Measurements from ENCODE around the gene LAMB1.
A peak's percentile ranks its signal among the peaks of the same experiment; 100 is the strongest.
"Not testable (repeated sequence)": the region's sequence is repeated elsewhere in the genome, so short reads cannot be mapped to it uniquely, and the experiment has no call there.

LAMB1 gene

DNA sequence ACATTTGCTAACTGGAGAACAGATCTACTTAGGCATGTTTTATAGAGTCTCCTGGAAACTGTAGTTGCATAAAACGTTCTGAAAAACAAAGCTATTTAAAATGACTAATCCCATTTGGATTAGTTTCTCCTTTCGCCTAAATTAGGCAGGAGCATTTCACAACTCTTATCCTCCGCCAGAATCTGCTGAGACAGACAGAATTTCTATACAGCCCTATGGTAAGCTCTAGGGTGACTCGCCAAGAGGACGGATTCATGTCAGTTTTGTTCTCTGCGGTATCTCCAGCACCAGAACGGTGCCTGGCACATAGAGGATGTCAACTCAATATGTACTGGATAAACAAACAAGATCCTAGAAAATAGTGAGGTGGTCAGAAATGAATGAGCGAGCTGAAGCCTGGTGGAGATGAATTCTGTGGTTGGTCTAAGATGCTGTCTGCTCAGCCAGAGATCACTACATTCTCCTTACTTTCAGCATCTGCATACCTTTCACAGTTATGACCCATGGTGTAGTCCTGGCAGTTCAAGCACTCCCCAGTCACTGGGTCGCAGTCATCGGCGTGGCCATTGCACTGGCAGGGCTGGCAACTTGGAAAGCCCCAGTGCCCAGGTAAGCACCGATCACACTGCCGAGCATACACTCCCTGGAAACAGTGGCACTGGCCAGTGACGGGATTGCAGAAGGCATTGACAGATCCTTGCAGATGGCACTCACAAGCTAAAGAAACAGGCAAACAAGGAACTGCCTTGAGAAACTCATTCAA, 44.0 kb downstream of the LAMB1 start:
- Histone ChIP-seq H4K20me1 (no peaks in the 10 kb centered on the region), H3K4me3 (no peak overlapping the region), H3K27me3 (no peaks in the 10 kb centered on the region), H3K36me3 (no peaks in the 10 kb centered on the region), H3K9me3 (replicated peaks in 1 of 11) (no peaks in the 10 kb centered on the region), H3K4me2 (peak overlapping the region in 3 of 11 experiments; percentile 44 to 71 (median 70); a peak in 6 of 22 replicates), H3K4me1 (peaks cover 0 to 29% (median 0%) of the 10 kb centered on the region in 10 experiments; a peak in 6 of 20 replicates), H3K27ac (peak overlapping the region in 2 of 11 experiments; percentile 4 to 59; a peak in 2 of 22 replicates), H3K9ac (no peak overlapping the region)
- no peak; a peak in 1 of 22 replicates for TF ChIP-seq Cebpa-rat (IDR thresholded peaks at IDR 0.05)

DNA sequence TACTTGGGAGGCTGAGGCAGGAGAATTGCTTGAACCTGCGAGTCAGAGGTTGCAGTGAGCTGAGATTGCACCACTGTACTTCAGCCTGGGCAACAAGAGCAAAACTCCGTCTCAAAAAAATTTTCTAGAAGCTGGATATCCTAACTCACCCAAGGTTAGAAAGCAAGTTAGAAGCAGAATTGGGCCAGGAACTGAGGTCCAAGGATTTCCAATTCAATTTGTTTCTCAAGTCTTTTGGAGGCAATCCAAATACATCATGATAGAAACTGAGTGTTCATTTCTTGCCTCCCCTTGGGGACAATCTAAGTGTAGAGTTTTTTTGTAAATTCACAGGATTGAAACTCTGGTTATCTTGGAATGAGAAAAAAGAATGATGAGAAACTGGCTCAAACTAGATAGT, 45.5 kb downstream of the LAMB1 start:
- Histone ChIP-seq H3K9me3 (replicated peaks in 1 of 11) (no peaks in the 10 kb centered on the region), H3K4me1 (peaks cover 0 to 29% (median 0%) of the 10 kb centered on the region in 10 experiments; a peak in 6 of 20 replicates), H3K4me3 (no peak overlapping the region), H3K27me3 (no peaks in the 10 kb centered on the region), H3K9ac (no peak overlapping the region), H3K4me2 (peak overlapping the region in 1 of 11 experiments; percentile 70; a peak in 2 of 22 replicates), H3K27ac (no peak overlapping the region), H3K36me3 (no peaks in the 10 kb centered on the region), H4K20me1 (no peaks in the 10 kb centered on the region)
- TF ChIP-seq Cebpa-rat (IDR thresholded peaks at IDR 0.05) = no peak

- H3K36me3 ChIP-seq; H3K9ac ChIP-seq; H3K4me2 ChIP-seq; H3K4me3 ChIP-seq; H3K27me3 ChIP-seq; H4K20me1 ChIP-seq; H3K9me3 ChIP-seq (replicated peaks in 1 of 11); H3K27ac ChIP-seq: not testable (repeated sequence)
- H3K4me1 ChIP-seq = peaks cover 0 to 29% (median 0%) of the 10 kb centered on the region in 10 experiments; a peak in 6 of 20 replicates
These were observed 46.0 kb downstream of the LAMB1 start for GRCh38 chr7:107956950-107957349.

DNA sequence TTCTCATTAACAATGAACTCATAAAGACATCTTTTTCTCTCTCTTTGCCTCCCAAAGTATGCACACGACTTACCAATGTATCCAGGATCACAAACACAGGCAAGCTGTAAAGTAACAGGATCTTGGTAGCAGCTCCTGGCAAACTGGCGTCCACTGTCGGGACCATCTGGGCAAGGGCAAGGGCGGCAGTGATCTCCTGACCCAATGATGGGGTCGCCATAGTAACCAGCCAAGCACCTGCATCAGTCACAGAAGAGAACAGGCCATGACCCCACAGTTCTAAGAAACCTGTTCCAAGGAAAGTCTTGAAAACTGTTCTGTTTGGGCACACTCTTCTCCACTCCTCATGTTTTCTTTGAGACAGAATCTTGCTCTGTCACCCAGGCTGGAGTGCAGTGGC, 47.6 kb downstream of the LAMB1 start:
- H3K36me3 ChIP-seq = no peaks in the 10 kb centered on the region
- no peaks in the 10 kb centered on the region for H3K9me3 ChIP-seq (replicated peaks in 1 of 11)
- H3K27ac ChIP-seq = no peak overlapping the region

DNA sequence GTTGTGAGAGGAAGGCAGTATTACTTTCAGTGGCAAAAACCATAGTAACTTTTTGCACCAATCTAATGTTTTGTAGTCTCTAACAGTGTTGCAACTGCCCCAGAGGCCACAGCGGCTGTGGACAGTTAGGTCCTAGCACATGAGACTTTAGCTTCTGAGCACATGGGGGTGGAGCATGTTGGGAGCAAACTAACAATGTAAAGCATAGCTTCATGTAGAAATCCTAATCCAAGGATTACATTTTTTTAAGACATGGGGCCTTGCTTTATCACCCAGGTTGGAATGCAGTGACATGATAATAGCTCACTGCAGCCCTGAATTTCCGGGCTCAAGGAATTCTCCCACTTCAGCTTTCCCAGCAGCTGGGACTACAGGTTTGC, 49.0 kb downstream of the LAMB1 start:
- Histone ChIP-seq H3K36me3 (no peaks in the 10 kb centered on the region), H3K4me2 (no peak overlapping the region), H4K20me1 (no peaks in the 10 kb centered on the region), H3K9ac (no peak overlapping the region), H3K9me3 (replicated peaks in 1 of 11) (no peaks in the 10 kb centered on the region), H3K4me3 (no peak overlapping the region), H3K27ac (no peak overlapping the region), H3K27me3 (no peaks in the 10 kb centered on the region), H3K4me1 (peaks cover 0 to 21% (median 0%) of the 10 kb centered on the region in 10 experiments; a peak in 6 of 20 replicates)
- TF ChIP-seq Cebpa-rat (IDR thresholded peaks at IDR 0.05) = no peak

More for the DNA sequence above, 47.6 kb downstream of the LAMB1 start:
- Histone ChIP-seq H3K4me2 (no peak overlapping the region), H3K4me1 (peaks cover 0 to 29% (median 0%) of the 10 kb centered on the region in 10 experiments; a peak in 6 of 20 replicates), H3K4me3 (no peak overlapping the region), H4K20me1 (no peaks in the 10 kb centered on the region), H3K27me3 (no peaks in the 10 kb centered on the region), H3K9ac (no peak overlapping the region)
- TF ChIP-seq Cebpa-rat (IDR thresholded peaks at IDR 0.05) = no peak

DNA sequence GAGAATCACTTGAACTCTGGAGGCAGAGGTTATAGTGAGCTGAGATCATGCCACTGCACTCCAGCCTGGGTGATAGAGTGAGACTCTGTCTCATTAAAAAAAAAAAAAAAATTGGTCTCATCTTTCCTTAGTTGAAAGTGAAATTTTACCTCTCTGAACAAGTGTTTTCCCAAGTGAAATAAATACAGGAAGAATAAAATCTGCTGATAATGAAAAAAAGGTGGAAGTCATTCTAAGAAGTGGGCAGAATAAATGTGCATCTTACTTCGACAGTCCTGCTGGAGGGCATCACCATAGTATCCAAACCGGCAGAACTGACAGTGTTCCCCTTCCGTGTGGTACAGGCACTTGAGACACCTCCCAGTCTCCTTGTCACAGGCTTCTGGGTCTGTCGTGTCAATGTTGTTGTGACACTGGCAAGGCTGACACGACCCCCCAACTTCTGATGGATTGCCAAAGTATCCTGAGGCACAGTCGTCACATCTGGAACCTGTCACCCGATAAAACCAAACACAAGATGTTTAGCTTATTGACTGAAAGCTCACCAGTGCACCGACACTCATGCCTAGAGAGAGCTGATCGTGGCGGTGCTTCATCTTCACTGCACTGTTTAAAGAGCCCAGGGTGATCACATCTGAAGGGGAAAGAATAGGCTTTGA, 49.6 kb downstream of the LAMB1 start:
- H3K27ac ChIP-seq = no peak overlapping the region
- no peak overlapping the region for H3K4me2 ChIP-seq

GRCh38 chr7:107951896-107952295, 51.1 kb downstream of the LAMB1 start:
- no peak for TF ChIP-seq Cebpa-rat (IDR thresholded peaks at IDR 0.05)
- no peaks in the 10 kb centered on the region for H3K27me3 ChIP-seq
- no peak overlapping the region for H3K27ac ChIP-seq
- no peak overlapping the region for H3K4me2 ChIP-seq
- H4K20me1 ChIP-seq = no peaks in the 10 kb centered on the region
- no peaks in the 10 kb centered on the region for H3K9me3 ChIP-seq (replicated peaks in 1 of 11)
- peaks cover 0 to 14% (median 0%) of the 10 kb centered on the region in 10 experiments; a peak in 5 of 20 replicates for H3K4me1 ChIP-seq
- H3K9ac ChIP-seq = no peak overlapping the region
- no peak overlapping the region for H3K4me3 ChIP-seq
- no peaks in the 10 kb centered on the region for H3K36me3 ChIP-seq

More for the DNA sequence above, 49.6 kb downstream of the LAMB1 start:
- Histone ChIP-seq H3K4me3 (no peak overlapping the region), H3K4me1 (peaks cover 0 to 21% (median 0%) of the 10 kb centered on the region in 10 experiments; a peak in 6 of 20 replicates), H3K9ac (no peak overlapping the region), H3K36me3 (no peaks in the 10 kb centered on the region), H4K20me1 (no peaks in the 10 kb centered on the region), H3K27me3 (no peaks in the 10 kb centered on the region), H3K9me3 (replicated peaks in 1 of 11) (no peaks in the 10 kb centered on the region)
- TF ChIP-seq Cebpa-rat (IDR thresholded peaks at IDR 0.05) = no peak

DNA sequence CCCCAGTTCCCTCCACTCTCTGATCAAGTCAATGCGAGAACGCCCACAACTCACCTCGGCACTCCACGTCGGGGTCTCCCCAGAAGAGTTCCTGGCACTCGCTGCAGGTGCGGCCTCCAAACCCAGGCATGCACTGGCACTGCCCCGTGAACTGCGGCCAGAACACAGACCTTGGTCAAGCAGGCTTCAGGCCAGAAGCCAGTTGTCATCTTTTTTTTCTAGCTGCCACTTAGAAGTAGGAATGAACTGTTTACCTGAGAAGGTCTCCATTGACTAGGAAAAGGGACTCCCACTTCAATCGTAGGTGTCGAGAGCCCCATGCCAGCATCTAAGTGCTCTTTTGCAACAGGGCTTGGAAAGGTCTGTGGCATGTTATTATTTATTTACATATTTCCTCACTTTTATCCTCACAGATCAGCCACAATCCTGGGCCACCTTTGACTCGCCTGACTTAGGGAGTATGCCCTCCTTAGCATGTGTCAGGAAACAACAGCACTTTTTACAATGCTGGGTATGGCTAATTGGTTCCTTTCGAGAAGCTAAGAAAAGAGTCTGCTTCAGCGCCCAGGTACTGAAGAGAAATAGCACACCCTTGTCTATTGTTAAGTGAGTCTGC, 51.7 kb downstream of the LAMB1 start:
- no peak overlapping the region for H3K4me2 ChIP-seq
- H3K36me3 ChIP-seq = no peaks in the 10 kb centered on the region
- H3K9ac ChIP-seq = no peak overlapping the region

DNA sequence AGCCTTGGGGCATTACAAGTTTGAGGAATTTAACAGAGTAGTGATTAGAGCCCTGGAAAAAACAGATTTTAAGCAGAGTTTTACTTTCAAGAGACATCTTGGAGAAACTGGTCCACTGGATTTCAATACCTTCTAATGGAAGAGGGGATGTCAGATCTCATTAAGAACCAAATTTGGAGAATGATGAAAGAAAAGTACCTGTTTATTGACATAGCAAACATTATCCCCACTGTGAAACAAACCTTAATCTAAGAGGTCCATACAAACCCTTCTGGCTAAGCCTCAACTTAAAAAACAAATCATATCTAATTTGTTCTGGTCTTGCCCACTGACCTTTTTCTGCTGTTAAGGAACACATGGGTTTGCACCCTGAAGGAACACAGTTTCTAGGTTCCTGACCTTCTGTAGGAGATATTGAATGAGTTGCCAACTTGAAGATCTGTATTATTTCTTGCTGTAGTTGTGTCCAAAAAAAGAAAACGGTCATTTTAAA, 53.5 kb downstream of the LAMB1 start:
- no peak for TF ChIP-seq Cebpa-rat (IDR thresholded peaks at IDR 0.05)
- no peaks in the 10 kb centered on the region for H4K20me1 ChIP-seq
- no peak overlapping the region for H3K4me3 ChIP-seq
- no peaks in the 10 kb centered on the region for H3K27me3 ChIP-seq
- no peak overlapping the region for H3K27ac ChIP-seq
- H3K4me2 ChIP-seq = peak overlapping the region in 2 of 11 experiments; percentile 6 to 49; a peak in 4 of 22 replicates
- H3K36me3 ChIP-seq = no peaks in the 10 kb centered on the region
- peaks cover 0 to 14% (median 0%) of the 10 kb centered on the region in 10 experiments; a peak in 5 of 20 replicates for H3K4me1 ChIP-seq
- no peak overlapping the region for H3K9ac ChIP-seq
- H3K9me3 ChIP-seq (replicated peaks in 1 of 11) = no peaks in the 10 kb centered on the region

More for the DNA sequence above, 51.7 kb downstream of the LAMB1 start:
- Histone ChIP-seq H4K20me1 (no peaks in the 10 kb centered on the region), H3K4me3 (no peak overlapping the region), H3K4me1 (peaks cover 0 to 14% (median 0%) of the 10 kb centered on the region in 10 experiments; a peak in 5 of 20 replicates), H3K9me3 (replicated peaks in 1 of 11) (no peaks in the 10 kb centered on the region), H3K27me3 (no peaks in the 10 kb centered on the region), H3K27ac (no peak overlapping the region)
- no peak for TF ChIP-seq Cebpa-rat (IDR thresholded peaks at IDR 0.05)
